GM13976 (cell line): ENCODE measurements around the gene MAFB.

Experiments
- DNase-seq: peaks from one replicate; pipeline ENCODE4 v3.0.0; 2012; ENCODE audit warnings: low spot score
- in situ Hi-C: fragments of 300-500 bp; cut with MboI; formaldehyde crosslinking; loops from one replicate; pipeline ENCODE4 v1.12.0; 2022; ENCODE audit warnings: low sequenced_read_pairs, mixed read lengths, inconsistent platforms; ENCODE audit not compliant: unreplicated experiment
- TF ChIP-seq, protein P1 (sequence below): IDR thresholded peaks from 2 replicates; pipeline ENCODE4 v1.5.1; 2012; ENCODE audit warnings: borderline replicate concordance, mild to moderate bottlenecking; ENCODE audit not compliant: insufficient read depth; ENCODE audit errors: extremely low read depth, missing control alignments, control extremely low read depth

Gene MAFB

DNA sequence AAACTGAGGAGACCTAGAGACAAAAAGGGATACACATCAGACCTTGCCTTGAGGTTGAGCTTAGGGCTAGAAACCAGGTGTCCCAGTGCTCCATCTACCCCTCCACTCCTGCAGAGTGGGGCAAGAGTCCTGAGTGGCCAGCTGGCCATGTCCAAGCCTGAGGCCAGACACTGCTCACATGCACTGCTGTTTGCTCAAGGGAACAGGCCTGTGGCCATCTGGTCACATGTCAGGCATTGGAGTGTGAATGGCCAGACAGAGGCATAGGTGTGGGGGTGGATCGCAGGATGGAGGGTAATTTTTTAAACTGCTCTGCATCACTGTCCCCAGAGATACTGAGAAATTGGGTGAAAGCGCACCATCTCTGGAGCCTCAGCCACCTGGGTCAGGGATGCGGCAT lies 30.5 kb downstream of the MAFB start:
- no peak for DNase-seq
- in situ Hi-C loops: no loop called here
- TF ChIP-seq, protein P1, sequence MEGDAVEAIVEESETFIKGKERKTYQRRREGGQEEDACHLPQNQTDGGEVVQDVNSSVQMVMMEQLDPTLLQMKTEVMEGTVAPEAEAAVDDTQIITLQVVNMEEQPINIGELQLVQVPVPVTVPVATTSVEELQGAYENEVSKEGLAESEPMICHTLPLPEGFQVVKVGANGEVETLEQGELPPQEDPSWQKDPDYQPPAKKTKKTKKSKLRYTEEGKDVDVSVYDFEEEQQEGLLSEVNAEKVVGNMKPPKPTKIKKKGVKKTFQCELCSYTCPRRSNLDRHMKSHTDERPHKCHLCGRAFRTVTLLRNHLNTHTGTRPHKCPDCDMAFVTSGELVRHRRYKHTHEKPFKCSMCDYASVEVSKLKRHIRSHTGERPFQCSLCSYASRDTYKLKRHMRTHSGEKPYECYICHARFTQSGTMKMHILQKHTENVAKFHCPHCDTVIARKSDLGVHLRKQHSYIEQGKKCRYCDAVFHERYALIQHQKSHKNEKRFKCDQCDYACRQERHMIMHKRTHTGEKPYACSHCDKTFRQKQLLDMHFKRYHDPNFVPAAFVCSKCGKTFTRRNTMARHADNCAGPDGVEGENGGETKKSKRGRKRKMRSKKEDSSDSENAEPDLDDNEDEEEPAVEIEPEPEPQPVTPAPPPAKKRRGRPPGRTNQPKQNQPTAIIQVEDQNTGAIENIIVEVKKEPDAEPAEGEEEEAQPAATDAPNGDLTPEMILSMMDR: no peak

DNA sequence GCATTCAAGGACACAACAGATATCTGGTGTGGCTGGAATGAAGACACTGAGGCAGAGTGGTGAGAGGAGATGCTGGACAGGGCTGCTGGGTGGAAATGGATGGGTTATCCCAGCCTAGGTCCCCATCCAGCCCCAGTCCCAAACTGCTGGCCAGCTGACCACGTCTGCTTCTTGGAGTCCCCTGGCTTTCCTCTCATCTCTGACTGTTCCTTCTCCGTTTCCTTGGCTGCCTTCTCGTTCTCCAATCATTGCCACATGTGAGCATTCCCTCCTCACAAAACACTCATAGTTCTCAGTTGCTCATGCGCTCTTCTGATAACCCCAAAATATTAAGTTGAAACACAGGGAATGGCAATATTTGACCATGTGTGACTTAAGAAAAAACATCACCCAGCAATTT lies 31.5 kb downstream of the MAFB start:
- TF ChIP-seq, protein P1: no peak
- DNase-seq: no peak

DNA sequence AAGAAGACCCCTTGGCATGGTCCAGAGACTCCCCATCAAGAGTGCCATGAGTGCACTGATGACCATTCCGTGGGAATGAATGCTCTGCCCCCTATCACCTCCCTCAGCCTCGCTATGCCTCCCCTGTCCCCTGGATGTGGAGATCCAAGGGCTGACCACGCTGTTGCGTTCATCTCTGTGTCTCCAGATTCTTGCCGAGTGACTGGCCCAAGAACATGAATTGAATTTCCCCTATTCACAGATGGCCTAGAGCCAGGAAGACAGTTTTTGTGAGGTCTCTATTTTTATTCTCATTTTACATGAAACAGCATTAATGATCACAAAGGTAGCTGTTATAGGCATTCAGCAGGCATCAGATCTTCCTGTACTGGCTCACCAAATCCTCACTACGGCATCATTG lies 33.6 kb downstream of the MAFB start:
- in situ Hi-C loops: no loop called here
- TF ChIP-seq, protein P1: no peak
- DNase-seq: no peak

More for the DNA sequence above, 31.5 kb downstream of the MAFB start:
- in situ Hi-C loops: no loop called here

DNA sequence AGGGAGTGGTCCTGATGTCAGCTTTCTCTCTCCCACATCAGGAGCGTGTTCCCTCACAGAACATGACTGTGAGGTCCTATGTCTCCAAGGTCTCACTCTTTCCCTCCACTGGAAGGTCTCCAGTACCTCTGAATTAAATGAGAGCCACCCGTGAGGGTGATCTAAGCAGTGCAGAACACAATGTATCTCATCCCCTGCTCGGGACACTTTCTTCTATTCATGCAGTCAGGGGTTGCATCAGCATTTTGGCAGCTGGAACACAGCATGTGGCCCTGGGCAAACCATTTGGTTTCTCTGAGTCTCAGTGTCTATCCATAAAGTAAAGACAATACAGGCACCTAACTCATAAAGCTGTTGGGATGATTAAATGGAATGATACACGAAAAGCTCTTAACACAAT lies 34.2 kb downstream of the MAFB start:
- in situ Hi-C loops: no loop called here
- DNase-seq: no peak
- TF ChIP-seq, protein P1: no peak

DNA sequence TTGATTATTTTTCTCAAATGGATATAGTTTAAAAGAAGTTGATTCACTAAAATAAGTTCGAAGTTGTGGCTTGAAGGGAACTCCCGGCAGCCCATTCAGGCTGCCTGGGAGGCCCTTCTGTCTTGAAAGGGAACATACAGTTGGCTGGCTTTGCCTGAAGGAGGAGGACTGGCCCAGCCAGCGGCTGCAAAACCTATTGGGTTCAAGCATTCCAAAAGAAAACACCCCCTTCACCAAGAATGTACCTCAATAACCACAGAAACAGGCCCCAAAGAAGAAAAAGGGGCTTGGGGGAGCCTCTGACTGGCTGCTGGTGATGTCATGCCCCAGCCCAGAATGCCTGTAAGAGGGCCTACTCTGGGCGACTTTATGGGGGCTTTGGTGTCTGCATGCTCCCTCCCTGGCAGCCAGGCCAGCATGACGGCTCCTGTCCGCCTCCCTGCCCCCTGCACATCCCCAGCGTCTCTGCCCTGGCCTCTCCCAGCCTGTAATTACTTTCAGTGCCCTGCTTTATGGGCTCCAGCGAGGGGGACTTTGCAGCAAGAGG lies 36.5 kb downstream of the MAFB start:
- TF ChIP-seq, protein P1: no peak
- DNase-seq: no peak
- in situ Hi-C loops: no loop called here

DNA sequence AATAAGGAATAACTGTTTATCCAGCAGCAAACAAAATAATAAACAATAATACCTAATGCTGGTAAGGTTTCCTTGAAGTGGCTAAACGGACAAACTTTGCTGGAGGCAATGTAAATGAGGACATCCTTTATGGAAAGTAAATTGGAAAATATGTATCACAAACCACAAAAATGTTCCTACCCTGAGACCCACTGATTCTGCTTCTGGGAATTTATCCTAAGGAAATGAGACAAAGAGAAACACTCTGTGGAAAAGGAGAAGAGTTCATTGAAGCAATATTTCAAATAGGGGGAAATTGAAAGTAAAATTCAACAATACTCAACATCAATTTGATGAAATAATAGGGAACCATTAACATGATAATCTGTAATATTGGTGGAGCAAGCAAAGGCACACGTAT lies 37.9 kb downstream of the MAFB start:
- TF ChIP-seq, protein P1: no peak
- in situ Hi-C loops: no loop called here
- no peak for DNase-seq
